HG03469 (cell line): ENCODE results near the gene GAS2.

Experiments used
- ATAC-seq: cut with Tn5 transposase; IDR thresholded peaks from one replicate; pipeline ENCODE4 v1.9.1; 2021; ENCODE audit warnings: mild to moderate bottlenecking, moderate library complexity, moderate number of reproducible peaks; ENCODE audit not compliant: unreplicated experiment

GAS2 gene

GRCh38 chr11:22859756-22860155, 193.3 kb downstream of the GAS2 start:
- no peak for ATAC-seq

GRCh38 chr11:22860241-22860640, 193.8 kb downstream of the GAS2 start, which contains the start of gene CCDC179:
Gene CCDC179 (minus strand): TSS chr11:22860474. CDS start chr11:22860421, 53 bp downstream.
- no peak for ATAC-seq
